ENCODE data around the gene SLC25A25.
"Not testable (repeated sequence)": the region's sequence is repeated elsewhere in the genome, so short reads cannot be mapped to it uniquely, and the experiment has no call there.

The SLC25A25 gene

GRCh38 chr9:128109050-128109709 lies 41.1 kb downstream of the SLC25A25 start:
- H3K9ac ChIP-seq (ENCODE audit: low read depth, low read length, poor library complexity, severe bottlenecking) = no peak overlapping the region
- H3K36me3 ChIP-seq (ENCODE audit: insufficient read depth, low read length) = peaks cover 45% of the 10 kb centered on the region; the same call in 1 of the 2 replicates
- H3K27me3 ChIP-seq (ENCODE audit: insufficient read depth, low read length, poor library complexity, severe bottlenecking) = no peaks in the 10 kb centered on the region
- no peaks in the 10 kb centered on the region for H4K20me1 ChIP-seq (ENCODE audit: insufficient read depth, low read length, poor library complexity, severe bottlenecking)
- no peaks in the 10 kb centered on the region for H3K9me2 ChIP-seq (replicated peaks; ENCODE audit: low read depth, low read length)
- H2AFZ ChIP-seq (ENCODE audit: low read length) = no peak overlapping the region
- no peaks in the 10 kb centered on the region for H3K79me2 ChIP-seq (ENCODE audit: insufficient read depth, low read length)
- no peaks in the 10 kb centered on the region for H3K4me1 ChIP-seq (ENCODE audit: insufficient read depth, low read length, poor library complexity, severe bottlenecking)
- H3F3A ChIP-seq (ENCODE audit: low read depth) = no peaks in the 10 kb centered on the region
- H3K4me3 ChIP-seq (ENCODE audit: low read length, poor library complexity, severe bottlenecking) = no peak overlapping the region
- TF ChIP-seq, protein P1, sequence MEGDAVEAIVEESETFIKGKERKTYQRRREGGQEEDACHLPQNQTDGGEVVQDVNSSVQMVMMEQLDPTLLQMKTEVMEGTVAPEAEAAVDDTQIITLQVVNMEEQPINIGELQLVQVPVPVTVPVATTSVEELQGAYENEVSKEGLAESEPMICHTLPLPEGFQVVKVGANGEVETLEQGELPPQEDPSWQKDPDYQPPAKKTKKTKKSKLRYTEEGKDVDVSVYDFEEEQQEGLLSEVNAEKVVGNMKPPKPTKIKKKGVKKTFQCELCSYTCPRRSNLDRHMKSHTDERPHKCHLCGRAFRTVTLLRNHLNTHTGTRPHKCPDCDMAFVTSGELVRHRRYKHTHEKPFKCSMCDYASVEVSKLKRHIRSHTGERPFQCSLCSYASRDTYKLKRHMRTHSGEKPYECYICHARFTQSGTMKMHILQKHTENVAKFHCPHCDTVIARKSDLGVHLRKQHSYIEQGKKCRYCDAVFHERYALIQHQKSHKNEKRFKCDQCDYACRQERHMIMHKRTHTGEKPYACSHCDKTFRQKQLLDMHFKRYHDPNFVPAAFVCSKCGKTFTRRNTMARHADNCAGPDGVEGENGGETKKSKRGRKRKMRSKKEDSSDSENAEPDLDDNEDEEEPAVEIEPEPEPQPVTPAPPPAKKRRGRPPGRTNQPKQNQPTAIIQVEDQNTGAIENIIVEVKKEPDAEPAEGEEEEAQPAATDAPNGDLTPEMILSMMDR (conservative IDR thresholded peaks at IDR 0.05; ENCODE audit: low read length) = no peak
- no peak for TF ChIP-seq EZH2phosphoT487 (IDR thresholded peaks at IDR 0.05; ENCODE audit: borderline replicate concordance)
- H3K4me2 ChIP-seq (ENCODE audit: low read depth, low read length, poor library complexity, severe bottlenecking) = no peak overlapping the region
- H3K9me3 ChIP-seq (ENCODE audit: insufficient read depth, low read depth, low read length) = no peaks in the 10 kb centered on the region

- not testable (repeated sequence) for H2AFZ ChIP-seq (ENCODE audit: low read length); H3K4me3 ChIP-seq (ENCODE audit: low read length, poor library complexity, severe bottlenecking); H3F3A ChIP-seq (ENCODE audit: low read depth); H3K9ac ChIP-seq (ENCODE audit: low read depth, low read length, poor library complexity, severe bottlenecking); H3K4me1 ChIP-seq (ENCODE audit: insufficient read depth, low read length, poor library complexity, severe bottlenecking); H3K4me2 ChIP-seq (ENCODE audit: low read depth, low read length, poor library complexity, severe bottlenecking); H3K27me3 ChIP-seq (ENCODE audit: insufficient read depth, low read length, poor library complexity, severe bottlenecking); H4K20me1 ChIP-seq (ENCODE audit: insufficient read depth, low read length, poor library complexity, severe bottlenecking); H3K79me2 ChIP-seq (ENCODE audit: insufficient read depth, low read length); H3K9me2 ChIP-seq (replicated peaks; ENCODE audit: low read depth, low read length); H3K9me3 ChIP-seq (ENCODE audit: insufficient read depth, low read depth, low read length)
- peaks cover 26% of the 10 kb centered on the region; the same call in 1 of the 2 replicates for H3K36me3 ChIP-seq (ENCODE audit: insufficient read depth, low read length)
Measured at GRCh38 chr9:128111726-128112125, 43.7 kb downstream of the SLC25A25 start.

GRCh38 chr9:128113526-128114325 lies 45.7 kb downstream of the SLC25A25 start:
- Histone ChIP-seq H3K27me3 (ENCODE audit: insufficient read depth, low read length, poor library complexity, severe bottlenecking) (no peaks in the 10 kb centered on the region), H3K4me2 (ENCODE audit: low read depth, low read length, poor library complexity, severe bottlenecking) (no peak overlapping the region), H3K4me1 (ENCODE audit: insufficient read depth, low read length, poor library complexity, severe bottlenecking) (no peaks in the 10 kb centered on the region), H3K4me3 (ENCODE audit: low read length, poor library complexity, severe bottlenecking) (no peak overlapping the region), H3K36me3 (ENCODE audit: insufficient read depth, low read length) (peaks cover 7% of the 10 kb centered on the region; the same call in 1 of the 2 replicates), H3F3A (ENCODE audit: low read depth) (no peaks in the 10 kb centered on the region), H4K20me1 (ENCODE audit: insufficient read depth, low read length, poor library complexity, severe bottlenecking) (no peaks in the 10 kb centered on the region), H3K79me2 (ENCODE audit: insufficient read depth, low read length) (no peaks in the 10 kb centered on the region), H3K9me2 (replicated peaks; ENCODE audit: low read depth, low read length) (no peaks in the 10 kb centered on the region), H3K9me3 (ENCODE audit: insufficient read depth, low read depth, low read length) (no peaks in the 10 kb centered on the region), H3K9ac (ENCODE audit: low read depth, low read length, poor library complexity, severe bottlenecking) (no peak overlapping the region), H2AFZ (ENCODE audit: low read length) (no peak overlapping the region)
- TF ChIP-seq, protein P1 (conservative IDR thresholded peaks at IDR 0.05; ENCODE audit: low read length) = no peak
- no peak for TF ChIP-seq EZH2phosphoT487 (IDR thresholded peaks at IDR 0.05; ENCODE audit: borderline replicate concordance)

Data from Loucy (cell line).